SK-N-SH (cell line): Measurements from ENCODE around the gene ATP4A.

Source experiments
- EP300 ChIP-seq, 2 experiments: IDR thresholded peaks; 2 replicates each; pipeline versions ENCODE4 v1.4.0 to v1.6.1; 2012; ENCODE audit warnings: borderline replicate concordance in 1 of 2, low read depth in 1 of 2, low read length in 1 of 2
- FOXM1 ChIP-seq: IDR thresholded peaks from 2 replicates; pipeline ENCODE4 v1.4.0; 2012; ENCODE audit warnings: low read depth, mild to moderate bottlenecking
- GATA2 ChIP-seq: sonication (generic); formaldehyde crosslinking; IDR thresholded peaks from 2 replicates; pipeline ENCODE4 v1.5.0; 2020; ENCODE audit warnings: mild to moderate bottlenecking, missing genetic modification reagents
- POLR2AphosphoS5 ChIP-seq: IDR thresholded peaks from 2 replicates; pipeline ENCODE4 v1.6.1; 2012; ENCODE audit warnings: low read depth, low read length
- RCOR1 ChIP-seq: fragments of 150-350 bp; IDR thresholded peaks from 2 replicates; pipeline ENCODE4 v1.6.1; 2017; ENCODE audit warnings: antibody characterized with exemption, low read length
- RFX5 ChIP-seq: IDR thresholded peaks from 2 replicates; pipeline ENCODE4 v1.6.1; 2012; ENCODE audit warnings: mild to moderate bottlenecking, improper control_type of control experiment, low read length
- TF ChIP-seq, protein P1 (sequence below): fragments of 200-600 bp; sonication (generic); IDR thresholded peaks from 2 replicates; pipeline ENCODE4 v1.6.1; 2017; ENCODE audit warnings: antibody characterized with exemption, mild to moderate bottlenecking, moderate library complexity
- TF ChIP-seq, protein P2 (sequence below): fragments of 150-350 bp; IDR thresholded peaks from 2 replicates; pipeline ENCODE4 v1.6.1; 2017; ENCODE audit warnings: antibody characterized with exemption, low read length, low read depth, borderline replicate concordance
- TF ChIP-seq, protein P3 (sequence below): IDR thresholded peaks from 2 replicates; pipeline ENCODE4 v1.4.0; 2012; ENCODE audit warnings: low read depth, borderline replicate concordance

DNA sequence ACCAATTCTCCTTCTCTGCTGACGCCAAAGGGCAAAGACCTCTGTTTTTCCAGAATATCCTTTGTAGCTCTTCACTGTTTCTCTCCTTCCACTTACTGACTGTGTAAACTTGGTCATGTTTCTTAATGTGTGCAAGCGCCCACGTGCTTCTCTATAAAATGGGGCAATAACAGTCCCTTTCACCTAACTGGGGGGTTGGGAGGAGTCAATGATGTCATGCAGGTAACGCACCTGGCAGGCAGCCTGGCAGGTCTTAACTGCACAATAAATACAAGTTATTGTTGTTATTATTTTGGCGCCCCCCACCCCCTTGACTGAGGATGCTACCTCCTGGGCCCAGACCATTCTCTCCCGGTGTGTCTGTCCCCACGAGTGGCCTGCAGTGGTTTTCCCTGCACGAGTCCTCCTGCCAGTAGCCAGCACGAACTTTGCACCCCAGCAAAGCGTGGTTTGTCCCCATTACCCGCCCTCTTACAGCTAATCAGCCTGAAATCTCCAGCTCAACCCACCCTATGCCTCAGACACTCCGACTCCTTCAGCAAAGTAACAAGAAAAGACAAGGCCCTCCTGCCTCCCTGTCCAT, 40.6 kb downstream of the ATP4A start:
- no peak for TF ChIP-seq RFX5
- no peak for TF ChIP-seq FOXM1
- no peak for TF ChIP-seq RCOR1
- TF ChIP-seq POLR2AphosphoS5: no peak
- TF ChIP-seq, protein P1, sequence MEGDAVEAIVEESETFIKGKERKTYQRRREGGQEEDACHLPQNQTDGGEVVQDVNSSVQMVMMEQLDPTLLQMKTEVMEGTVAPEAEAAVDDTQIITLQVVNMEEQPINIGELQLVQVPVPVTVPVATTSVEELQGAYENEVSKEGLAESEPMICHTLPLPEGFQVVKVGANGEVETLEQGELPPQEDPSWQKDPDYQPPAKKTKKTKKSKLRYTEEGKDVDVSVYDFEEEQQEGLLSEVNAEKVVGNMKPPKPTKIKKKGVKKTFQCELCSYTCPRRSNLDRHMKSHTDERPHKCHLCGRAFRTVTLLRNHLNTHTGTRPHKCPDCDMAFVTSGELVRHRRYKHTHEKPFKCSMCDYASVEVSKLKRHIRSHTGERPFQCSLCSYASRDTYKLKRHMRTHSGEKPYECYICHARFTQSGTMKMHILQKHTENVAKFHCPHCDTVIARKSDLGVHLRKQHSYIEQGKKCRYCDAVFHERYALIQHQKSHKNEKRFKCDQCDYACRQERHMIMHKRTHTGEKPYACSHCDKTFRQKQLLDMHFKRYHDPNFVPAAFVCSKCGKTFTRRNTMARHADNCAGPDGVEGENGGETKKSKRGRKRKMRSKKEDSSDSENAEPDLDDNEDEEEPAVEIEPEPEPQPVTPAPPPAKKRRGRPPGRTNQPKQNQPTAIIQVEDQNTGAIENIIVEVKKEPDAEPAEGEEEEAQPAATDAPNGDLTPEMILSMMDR: no peak
- TF ChIP-seq GATA2 (CRISPR knock-in tag): no peak
- no peak for TF ChIP-seq EP300 (IDR thresholded peaks at IDR 0.05; ENCODE audit: borderline replicate concordance in 1 of 2, low read depth in 1 of 2, low read length in 1 of 2)
- TF ChIP-seq, protein P2, sequence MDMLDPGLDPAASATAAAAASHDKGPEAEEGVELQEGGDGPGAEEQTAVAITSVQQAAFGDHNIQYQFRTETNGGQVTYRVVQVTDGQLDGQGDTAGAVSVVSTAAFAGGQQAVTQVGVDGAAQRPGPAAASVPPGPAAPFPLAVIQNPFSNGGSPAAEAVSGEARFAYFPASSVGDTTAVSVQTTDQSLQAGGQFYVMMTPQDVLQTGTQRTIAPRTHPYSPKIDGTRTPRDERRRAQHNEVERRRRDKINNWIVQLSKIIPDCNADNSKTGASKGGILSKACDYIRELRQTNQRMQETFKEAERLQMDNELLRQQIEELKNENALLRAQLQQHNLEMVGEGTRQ: no peak
- TF ChIP-seq, protein P3, sequence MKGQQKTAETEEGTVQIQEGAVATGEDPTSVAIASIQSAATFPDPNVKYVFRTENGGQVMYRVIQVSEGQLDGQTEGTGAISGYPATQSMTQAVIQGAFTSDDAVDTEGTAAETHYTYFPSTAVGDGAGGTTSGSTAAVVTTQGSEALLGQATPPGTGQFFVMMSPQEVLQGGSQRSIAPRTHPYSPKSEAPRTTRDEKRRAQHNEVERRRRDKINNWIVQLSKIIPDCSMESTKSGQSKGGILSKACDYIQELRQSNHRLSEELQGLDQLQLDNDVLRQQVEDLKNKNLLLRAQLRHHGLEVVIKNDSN: no peak
